ENCODE measurements around the gene ZNF580. TPM values are rescaled to one million over a fixed set of nuclear protein-coding genes. Genes with fewer than 3 reads are reported as not detected.

The ZNF580 gene
- total RNA-seq, 1 donor: 6.5 TPM

DNA sequence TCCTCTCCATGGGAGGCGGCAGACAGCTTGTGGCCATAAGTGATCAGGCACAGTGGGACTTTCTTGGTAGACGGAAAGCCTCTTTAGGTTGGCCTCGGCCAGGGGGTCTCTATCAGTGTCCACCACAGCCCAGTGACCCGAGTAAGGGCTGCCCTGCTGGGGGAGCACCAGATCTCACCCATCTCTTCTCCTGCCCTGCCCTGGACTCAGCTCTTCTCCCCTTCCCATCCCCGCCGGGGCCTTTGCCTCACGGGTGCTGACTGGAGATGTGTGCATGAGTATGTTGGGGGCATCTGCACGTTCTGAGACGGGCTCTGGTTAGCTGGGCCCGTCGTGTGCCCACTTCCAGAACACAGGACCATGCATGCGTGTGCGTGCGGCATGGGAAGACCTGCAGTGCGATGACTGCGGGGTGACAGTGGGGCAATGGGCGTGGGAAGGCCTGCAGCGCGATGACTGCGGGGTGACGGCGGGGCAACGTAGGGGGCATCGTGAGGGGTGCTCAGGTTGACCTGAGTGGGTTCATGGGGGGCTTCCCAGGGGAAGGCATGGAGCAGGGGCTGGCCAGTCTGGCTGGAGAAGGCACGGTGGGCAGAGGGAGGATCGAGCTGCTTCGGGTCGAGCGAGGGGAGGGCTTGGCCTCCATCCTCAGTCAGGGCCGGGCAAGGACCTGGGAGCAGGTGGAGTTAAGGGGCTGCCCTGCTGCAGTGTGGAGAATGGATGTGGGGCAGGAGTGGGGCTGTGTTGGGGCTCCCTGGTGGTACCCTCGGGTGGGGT is 50.2 kb downstream of the ZNF580 start:
- H3K79me2 ChIP-seq (ENCODE audit: insufficient read depth, low read length): peaks cover 34% of the 10 kb centered on the region
- H3K27me3 ChIP-seq (ENCODE audit: insufficient read depth, low read length): no peaks in the 10 kb centered on the region
- H3K36me3 ChIP-seq (ENCODE audit: insufficient read depth, low read length): peaks cover 26% of the 10 kb centered on the region
- H3K4me1 ChIP-seq (ENCODE audit: insufficient read depth, low read length): no peaks in the 10 kb centered on the region
- H2AFZ ChIP-seq (ENCODE audit: low read length): no peak overlapping the region
- H3K27ac ChIP-seq (ENCODE audit: low read depth, low read length): no peak overlapping the region
- H3K9me3 ChIP-seq (ENCODE audit: low read depth, low read length): no peaks in the 10 kb centered on the region
- H4K20me1 ChIP-seq (ENCODE audit: insufficient read depth, low read length): peaks cover 34% of the 10 kb centered on the region
- H3K4me2 ChIP-seq (ENCODE audit: insufficient read depth, low read length): no peak overlapping the region
- no peak overlapping the region for H3K4me3 ChIP-seq (ENCODE audit: insufficient read depth, low read length)
- TF ChIP-seq, protein P1, sequence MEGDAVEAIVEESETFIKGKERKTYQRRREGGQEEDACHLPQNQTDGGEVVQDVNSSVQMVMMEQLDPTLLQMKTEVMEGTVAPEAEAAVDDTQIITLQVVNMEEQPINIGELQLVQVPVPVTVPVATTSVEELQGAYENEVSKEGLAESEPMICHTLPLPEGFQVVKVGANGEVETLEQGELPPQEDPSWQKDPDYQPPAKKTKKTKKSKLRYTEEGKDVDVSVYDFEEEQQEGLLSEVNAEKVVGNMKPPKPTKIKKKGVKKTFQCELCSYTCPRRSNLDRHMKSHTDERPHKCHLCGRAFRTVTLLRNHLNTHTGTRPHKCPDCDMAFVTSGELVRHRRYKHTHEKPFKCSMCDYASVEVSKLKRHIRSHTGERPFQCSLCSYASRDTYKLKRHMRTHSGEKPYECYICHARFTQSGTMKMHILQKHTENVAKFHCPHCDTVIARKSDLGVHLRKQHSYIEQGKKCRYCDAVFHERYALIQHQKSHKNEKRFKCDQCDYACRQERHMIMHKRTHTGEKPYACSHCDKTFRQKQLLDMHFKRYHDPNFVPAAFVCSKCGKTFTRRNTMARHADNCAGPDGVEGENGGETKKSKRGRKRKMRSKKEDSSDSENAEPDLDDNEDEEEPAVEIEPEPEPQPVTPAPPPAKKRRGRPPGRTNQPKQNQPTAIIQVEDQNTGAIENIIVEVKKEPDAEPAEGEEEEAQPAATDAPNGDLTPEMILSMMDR (IDR thresholded peaks at IDR 0.05; ENCODE audit: extremely low read depth, low read depth, low read length): no peak
- DNase-seq (ENCODE audit: insufficient read length, low spot score, missing footprints): peak; percentile 87

- H3K4me3 ChIP-seq (ENCODE audit: insufficient read depth, low read length): no peak overlapping the region
- DNase-seq (ENCODE audit: insufficient read length, low spot score, missing footprints): peak; percentile 78
- H3K4me2 ChIP-seq (ENCODE audit: insufficient read depth, low read length): no peak overlapping the region
- H3K9me3 ChIP-seq (ENCODE audit: low read depth, low read length): no peaks in the 10 kb centered on the region
- no peak overlapping the region for H2AFZ ChIP-seq (ENCODE audit: low read length)
- no peaks in the 10 kb centered on the region for H3K4me1 ChIP-seq (ENCODE audit: insufficient read depth, low read length)
- H3K27ac ChIP-seq (ENCODE audit: low read depth, low read length): no peak overlapping the region
- TF ChIP-seq, protein P1 (IDR thresholded peaks at IDR 0.05; ENCODE audit: extremely low read depth, low read depth, low read length): no peak
- H4K20me1 ChIP-seq (ENCODE audit: insufficient read depth, low read length): peaks cover 28% of the 10 kb centered on the region
- H3K27me3 ChIP-seq (ENCODE audit: insufficient read depth, low read length): no peaks in the 10 kb centered on the region
- peaks cover 34% of the 10 kb centered on the region for H3K36me3 ChIP-seq (ENCODE audit: insufficient read depth, low read length)
- H3K79me2 ChIP-seq (ENCODE audit: insufficient read depth, low read length): peaks cover 25% of the 10 kb centered on the region
Measured at GRCh38 chr19:55691561-55692481, 51.0 kb downstream of the ZNF580 start.

GRCh38 chr19:55692681-55693081 is 51.9 kb downstream of the ZNF580 start:
- Histone ChIP-seq H3K27me3 (ENCODE audit: insufficient read depth, low read length) (no peaks in the 10 kb centered on the region), H2AFZ (ENCODE audit: low read length) (no peak overlapping the region), H4K20me1 (ENCODE audit: insufficient read depth, low read length) (peaks cover 20% of the 10 kb centered on the region), H3K27ac (ENCODE audit: low read depth, low read length) (no peak overlapping the region), H3K79me2 (ENCODE audit: insufficient read depth, low read length) (peaks cover 16% of the 10 kb centered on the region), H3K4me2 (ENCODE audit: insufficient read depth, low read length) (no peak overlapping the region), H3K4me1 (ENCODE audit: insufficient read depth, low read length) (no peaks in the 10 kb centered on the region), H3K4me3 (ENCODE audit: insufficient read depth, low read length) (no peak overlapping the region), H3K9me3 (ENCODE audit: low read depth, low read length) (no peaks in the 10 kb centered on the region), H3K36me3 (ENCODE audit: insufficient read depth, low read length) (peaks cover 41% of the 10 kb centered on the region)
- DNase-seq (ENCODE audit: insufficient read length, low spot score, missing footprints): peak; percentile 83
- TF ChIP-seq, protein P1 (IDR thresholded peaks at IDR 0.05; ENCODE audit: extremely low read depth, low read depth, low read length): no peak

Other genes starting within 250 kb of the ZNF580 start
- gene UBE2S, start 233.2 kb upstream of the ZNF580 start, total RNA-seq: 37.3 and 66.9 TPM in 2 replicates
- not detected in 2 replicates for gene SHISA7, start 197.7 kb upstream of the ZNF580 start, total RNA-seq
- 55.4 and 65.1 TPM in 2 replicates for gene ISOC2, start 179.4 kb upstream of the ZNF580 start, total RNA-seq
- gene C19orf85, start 176.3 kb upstream of the ZNF580 start, total RNA-seq: not detected in 2 replicates
- gene ZNF628, start 164.4 kb upstream of the ZNF580 start, total RNA-seq: 1.5 and 2.9 TPM in 2 replicates
- gene NAT14, start 155.8 kb upstream of the ZNF580 start, total RNA-seq: 8.3 and 11.2 TPM in 2 replicates
- 22.7 and 77.4 TPM in 2 replicates for gene SSC5D, start 152.6 kb upstream of the ZNF580 start, total RNA-seq
- not detected in 2 replicates for gene SBK2, start 103.9 kb upstream of the ZNF580 start, total RNA-seq
- not detected in 2 replicates for gene SBK3, start 95.5 kb upstream of the ZNF580 start, total RNA-seq
- 6.9 and 7.4 TPM in 2 replicates for gene ZNF579, start 60.2 kb upstream of the ZNF580 start, total RNA-seq
- gene FIZ1, start 41.5 kb upstream of the ZNF580 start, total RNA-seq: 2.9 and 3.6 TPM in 2 replicates
- gene ZNF524, start 40.7 kb upstream of the ZNF580 start, total RNA-seq: 11.2 TPM in 2 replicates
- 1.4 and 1.5 TPM in 2 replicates for gene ZNF865, start 35.4 kb upstream of the ZNF580 start, total RNA-seq
- 6.5 and 8.7 TPM in 2 replicates for gene ZNF784, start 16.4 kb upstream of the ZNF580 start, total RNA-seq
- 25.7 and 28.6 TPM in 2 replicates for gene ZNF581, start 2.6 kb downstream of the ZNF580 start, total RNA-seq
- 10.5 and 13.3 TPM in 2 replicates for gene CCDC106, start 7.2 kb downstream of the ZNF580 start, total RNA-seq
- gene U2AF2, start 14.0 kb downstream of the ZNF580 start, total RNA-seq: 64.5 and 70.2 TPM in 2 replicates
- gene EPN1, start 34.2 kb downstream of the ZNF580 start, total RNA-seq: 25.0 and 31.5 TPM in 2 replicates
- gene NLRP9, start 97.4 kb downstream of the ZNF580 start, total RNA-seq: not detected in 2 replicates
- not detected in 2 replicates for gene RFPL4A, start 118.1 kb downstream of the ZNF580 start, total RNA-seq
- not detected in 2 replicates for gene RFPL4AL1, start 128.1 kb downstream of the ZNF580 start, total RNA-seq
- not detected in 2 replicates for gene NLRP11, start 191.0 kb downstream of the ZNF580 start, total RNA-seq
- gene NLRP4, start 195.5 kb downstream of the ZNF580 start, total RNA-seq: not detected in 2 replicates